Neural crest cell (in vitro differentiated cells): ENCODE data around the gene SLC25A36. TPM values are rescaled to one million over a fixed set of nuclear protein-coding genes. Genes with fewer than 3 reads are reported as not detected.

Source experiments
- DNase-seq: peaks from one replicate; pipeline ENCODE4 v3.0.0; 2021; ENCODE audit warnings: low read depth, mixed read lengths, low spot score
- H3K27ac Mint-ChIP-seq: one replicate; pipeline ENCODE4 v1.8.0; 2021; ENCODE audit warnings: mild to moderate bottlenecking, mixed read lengths; ENCODE audit not compliant: unreplicated experiment
- H3K27me3 Mint-ChIP-seq: 2 replicates; pipeline ENCODE4 v1.8.0; 2021; ENCODE audit warnings: low read depth, mild to moderate bottlenecking, mixed read lengths
- H3K36me3 Mint-ChIP-seq: 2 replicates; pipeline ENCODE4 v1.8.0; 2021; ENCODE audit warnings: low read depth, mild to moderate bottlenecking, mixed read lengths
- H3K4me1 Mint-ChIP-seq: 2 replicates; pipeline ENCODE4 v1.8.0; 2021; ENCODE audit warnings: mixed read lengths
- H3K4me3 Mint-ChIP-seq: one replicate; pipeline ENCODE4 v1.8.0; 2021; ENCODE audit warnings: mild to moderate bottlenecking, mixed read lengths
- H3K9me3 Mint-ChIP-seq: 2 replicates; pipeline ENCODE4 v1.8.0; 2021; ENCODE audit warnings: mixed read lengths
- total RNA-seq: library from RNA; stranded (reverse); gene quantifications from 2 replicates; pipeline ENCODE4 v1.2.1, GENCODE V29; 2021
- TF ChIP-seq, protein P1 (sequence below): fragments of 200-600 bp; sonication (generic); conservative IDR thresholded peaks from 2 replicates; pipeline ENCODE4 v1.5.0; 2021; ENCODE audit warnings: antibody characterized with exemption, mild to moderate bottlenecking

Gene SLC25A36
- total RNA-seq, 1 donor from 2014 or later: 71.2 TPM

DNA sequence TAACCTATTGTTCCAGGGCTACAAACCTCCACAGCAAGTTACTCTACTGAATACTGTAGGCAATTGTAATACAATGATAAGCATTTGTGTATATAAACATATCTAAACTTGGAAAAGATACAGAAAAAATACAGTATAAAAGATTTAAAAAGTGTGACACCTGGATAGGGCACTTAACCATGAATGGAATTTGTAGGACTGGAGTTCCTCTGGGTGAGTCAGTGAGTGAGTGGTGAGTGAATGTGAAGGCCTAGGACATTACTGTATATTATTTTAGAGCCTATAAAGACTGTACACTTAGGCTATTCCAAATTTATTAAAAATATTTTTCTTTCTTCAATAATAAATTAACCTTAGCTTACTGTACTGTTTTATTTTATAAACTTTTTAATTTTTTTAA, 38.4 kb upstream of the SLC25A36 start:
- Mint-ChIP-seq H3K36me3 (no peaks in the 10 kb centered on the region), H3K27me3 (peaks cover 21% of the 10 kb centered on the region), H3K27ac (no peak overlapping the region), H3K9me3 (peaks cover 3% of the 10 kb centered on the region), H3K4me3 (no peak overlapping the region), H3K4me1 (no peaks in the 10 kb centered on the region)
- TF ChIP-seq, protein P1, sequence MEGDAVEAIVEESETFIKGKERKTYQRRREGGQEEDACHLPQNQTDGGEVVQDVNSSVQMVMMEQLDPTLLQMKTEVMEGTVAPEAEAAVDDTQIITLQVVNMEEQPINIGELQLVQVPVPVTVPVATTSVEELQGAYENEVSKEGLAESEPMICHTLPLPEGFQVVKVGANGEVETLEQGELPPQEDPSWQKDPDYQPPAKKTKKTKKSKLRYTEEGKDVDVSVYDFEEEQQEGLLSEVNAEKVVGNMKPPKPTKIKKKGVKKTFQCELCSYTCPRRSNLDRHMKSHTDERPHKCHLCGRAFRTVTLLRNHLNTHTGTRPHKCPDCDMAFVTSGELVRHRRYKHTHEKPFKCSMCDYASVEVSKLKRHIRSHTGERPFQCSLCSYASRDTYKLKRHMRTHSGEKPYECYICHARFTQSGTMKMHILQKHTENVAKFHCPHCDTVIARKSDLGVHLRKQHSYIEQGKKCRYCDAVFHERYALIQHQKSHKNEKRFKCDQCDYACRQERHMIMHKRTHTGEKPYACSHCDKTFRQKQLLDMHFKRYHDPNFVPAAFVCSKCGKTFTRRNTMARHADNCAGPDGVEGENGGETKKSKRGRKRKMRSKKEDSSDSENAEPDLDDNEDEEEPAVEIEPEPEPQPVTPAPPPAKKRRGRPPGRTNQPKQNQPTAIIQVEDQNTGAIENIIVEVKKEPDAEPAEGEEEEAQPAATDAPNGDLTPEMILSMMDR: no peak
- DNase-seq: no peak

DNA sequence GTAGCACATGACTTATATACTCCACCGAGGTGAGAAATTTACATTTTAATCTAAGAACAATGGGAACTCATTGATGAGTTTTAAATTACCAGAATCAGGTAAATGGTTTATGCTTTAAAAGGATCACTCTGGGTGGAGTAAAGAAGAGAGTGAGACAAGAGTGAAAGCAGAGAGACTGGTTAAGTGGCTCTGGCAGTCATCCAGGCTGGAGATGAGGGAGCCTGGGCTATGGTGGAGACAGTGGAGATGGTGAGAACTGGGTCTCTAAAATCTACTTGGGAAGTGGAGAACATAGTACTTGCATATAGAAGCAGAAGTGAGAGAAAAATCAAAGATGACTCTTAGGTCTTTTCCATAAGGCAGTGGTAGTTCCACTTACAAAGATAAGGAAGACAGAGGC, 37.1 kb upstream of the SLC25A36 start:
- H3K27ac Mint-ChIP-seq: no peak overlapping the region
- H3K4me1 Mint-ChIP-seq: no peaks in the 10 kb centered on the region
- H3K36me3 Mint-ChIP-seq: no peaks in the 10 kb centered on the region
- H3K27me3 Mint-ChIP-seq: peaks cover 21% of the 10 kb centered on the region
- TF ChIP-seq, protein P1: no peak
- H3K4me3 Mint-ChIP-seq: no peak overlapping the region
- H3K9me3 Mint-ChIP-seq: no peaks in the 10 kb centered on the region
- DNase-seq: no peak

DNA sequence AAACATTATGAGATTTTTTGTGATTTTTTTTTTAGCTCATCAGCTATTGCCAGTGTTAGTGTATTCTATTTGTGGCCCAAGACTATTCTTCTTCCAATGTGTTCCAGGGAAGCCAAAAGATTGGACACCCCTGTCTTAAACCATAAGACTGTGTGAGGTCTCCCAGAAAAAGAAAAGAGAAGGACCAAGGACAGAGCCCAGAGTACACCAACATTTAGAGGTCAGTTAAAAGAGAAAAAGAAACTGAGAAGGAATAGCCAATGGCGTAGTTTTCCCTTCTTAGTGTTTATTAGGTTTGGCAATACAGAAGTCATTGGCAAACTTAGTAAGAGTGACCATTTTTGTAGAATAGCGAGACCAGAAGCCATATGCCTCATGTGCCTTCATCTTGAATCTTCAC, 36.1 kb upstream of the SLC25A36 start:
- Mint-ChIP-seq H3K9me3 (no peaks in the 10 kb centered on the region), H3K4me1 (no peaks in the 10 kb centered on the region), H3K4me3 (no peak overlapping the region), H3K36me3 (no peaks in the 10 kb centered on the region), H3K27me3 (peaks cover 21% of the 10 kb centered on the region), H3K27ac (no peak overlapping the region)
- TF ChIP-seq, protein P1: no peak
- DNase-seq: no peak

DNA sequence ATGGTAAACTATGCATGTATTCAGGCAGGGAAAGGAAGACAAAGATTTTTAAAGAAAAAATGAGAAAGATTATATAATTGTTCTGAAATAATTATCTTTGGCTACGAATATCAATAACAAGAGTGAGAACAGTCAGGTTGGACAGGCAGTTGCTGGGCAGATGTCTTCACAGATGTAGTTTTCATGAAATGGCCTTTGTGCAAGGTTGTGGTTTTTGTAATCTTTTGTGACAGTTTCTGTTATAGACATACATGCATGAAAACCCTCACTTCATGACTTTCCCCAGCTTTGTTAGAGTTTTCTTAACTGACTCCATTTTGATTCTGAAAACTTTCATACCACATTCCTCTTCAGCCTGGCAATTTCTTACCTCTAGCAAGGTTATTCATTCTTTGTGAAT, 34.9 kb upstream of the SLC25A36 start:
- TF ChIP-seq, protein P1: no peak
- peaks cover 21% of the 10 kb centered on the region for H3K27me3 Mint-ChIP-seq
- no peak overlapping the region for H3K27ac Mint-ChIP-seq
- H3K4me3 Mint-ChIP-seq: no peak overlapping the region
- H3K4me1 Mint-ChIP-seq: peaks cover 4% of the 10 kb centered on the region
- peaks cover 2% of the 10 kb centered on the region for H3K9me3 Mint-ChIP-seq
- H3K36me3 Mint-ChIP-seq: no peaks in the 10 kb centered on the region
- DNase-seq: no peak

DNA sequence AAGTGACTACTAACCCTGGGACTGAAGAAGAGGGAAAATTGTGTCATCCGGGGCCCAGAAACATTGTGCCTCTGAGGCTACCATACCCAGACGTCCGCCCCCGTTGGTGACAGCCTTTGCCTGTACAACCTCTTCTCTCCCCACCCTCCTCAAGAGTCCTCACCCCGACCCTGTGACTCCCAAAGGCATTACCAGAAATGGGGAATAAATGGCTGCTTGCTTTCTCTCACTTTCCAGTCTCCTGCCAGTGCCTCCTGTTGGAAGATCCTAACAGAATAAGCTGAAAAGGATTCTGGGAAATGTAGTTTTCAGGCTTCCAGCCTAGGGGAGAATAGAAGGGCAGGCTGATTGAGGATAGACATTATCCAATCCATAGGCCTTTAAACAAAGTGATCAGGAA, 30.8 kb upstream of the SLC25A36 start:
- Mint-ChIP-seq H3K4me3 (peak overlapping the region; percentile 71), H3K36me3 (no peaks in the 10 kb centered on the region), H3K9me3 (peaks cover 2% of the 10 kb centered on the region), H3K27ac (peak overlapping the region; percentile 83), H3K4me1 (peaks cover 4% of the 10 kb centered on the region), H3K27me3 (peaks cover 13% of the 10 kb centered on the region)
- TF ChIP-seq, protein P1: no peak
- no peak for DNase-seq

DNA sequence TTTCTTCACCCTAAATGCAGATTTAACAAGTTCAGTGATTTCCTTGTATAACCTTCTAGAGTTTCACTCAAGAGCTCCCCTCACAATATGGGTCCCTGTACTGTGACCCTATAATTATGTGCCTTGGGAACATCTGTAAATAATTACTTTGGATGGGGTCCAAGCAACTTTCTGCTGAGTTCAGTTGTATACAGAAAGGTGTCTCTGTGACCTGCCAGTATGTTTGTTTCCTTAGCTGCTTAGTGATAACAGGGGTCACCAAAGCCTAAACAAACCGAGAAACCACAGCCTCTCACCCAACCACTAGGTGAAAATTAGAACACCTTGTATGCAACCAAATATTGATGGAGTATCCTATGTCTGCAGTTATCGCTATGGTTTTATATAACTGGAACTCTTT, 29.8 kb upstream of the SLC25A36 start:
- H3K9me3 Mint-ChIP-seq: peaks cover 2% of the 10 kb centered on the region

More for the DNA sequence above, 29.8 kb upstream of the SLC25A36 start:
- no peak for DNase-seq
- H3K27me3 Mint-ChIP-seq: peaks cover 13% of the 10 kb centered on the region
- H3K36me3 Mint-ChIP-seq: no peaks in the 10 kb centered on the region
- H3K4me1 Mint-ChIP-seq: peaks cover 4% of the 10 kb centered on the region
- TF ChIP-seq, protein P1: no peak
- no peak overlapping the region for H3K27ac Mint-ChIP-seq
- H3K4me3 Mint-ChIP-seq: no peak overlapping the region
